PC-9 (cell line): ENCODE data around the gene DAPK1.

ENCODE experiments used
- CTCF ChIP-seq: fragments of 200-600 bp; sonication (generic); conservative IDR thresholded peaks from 2 replicates; pipeline ENCODE4 v1.6.1; 2017; ENCODE audit warnings: mixed run types, antibody characterized with exemption, mild to moderate bottlenecking, moderate library complexity
- EZH2 ChIP-seq: fragments of 200-600 bp; sonication (generic); IDR thresholded peaks from 2 replicates; pipeline ENCODE4 v1.8.0; 2017; ENCODE audit warnings: antibody characterized with exemption, low read depth

GRCh38 chr9:87521834-87522233, 24.2 kb downstream of the DAPK1 start:
- TF ChIP-seq CTCF (no peak), EZH2 (no peak)
